Frontal cortex (tissue), 4 donors: ENCODE results near the gene ARF5. TPM values are rescaled to one million over a fixed set of nuclear protein-coding genes. Genes with fewer than 3 reads are reported as not detected.

Source experiments
- DNase-seq, 2 donors: peaks; one replicate each; pipeline ENCODE4 v3.0.0; 2012; ENCODE audit warnings: low spot score in 2 of 2
- FAIRE-seq: peaks from 2 replicates; lab custom pipeline; 2012; peaks lifted over from hg19 to GRCh38; lab: Jason Lieb, UNC
- total RNA-seq: library from RNA; depleted of rRNA; stranded (reverse); fragments of >200 nt; gene quantifications from one replicate; pipeline ENCODE4 v1.2.3, GENCODE V29; 2014
- donor health status: control.
- donor health status: control.
- donor health status: control.

ARF5 gene
- total RNA-seq, 1 donor from 2014 or later: 102 TPM

- no peak for DNase-seq
- FAIRE-seq: no peak
Measured at GRCh38 chr7:127629268-127629854, 41.1 kb downstream of the ARF5 start.

GRCh38 chr7:127632276-127632910 lies 44.2 kb downstream of the ARF5 start:
- FAIRE-seq: no peak

GRCh38 chr7:127635659-127636285 lies 47.6 kb downstream of the ARF5 start:
- DNase-seq (no peak), FAIRE-seq (no peak)

More at GRCh38 chr7:127632276-127632910, 44.2 kb downstream of the ARF5 start:
- DNase-seq: no peak

GRCh38 chr7:127638197-127638596 lies 50.0 kb downstream of the ARF5 start:
- FAIRE-seq: no peak
- DNase-seq: no peak

Other genes with a start within 250 kb of the ARF5 start
- gene ZNF800, start 195.7 kb upstream of the ARF5 start, total RNA-seq: 61.6 TPM
- gene GCC1, start 2.8 kb upstream of the ARF5 start, total RNA-seq: 13.5 TPM
- 1.6 TPM for gene FSCN3, start 5.3 kb downstream of the ARF5 start, total RNA-seq
- not detected for gene PAX4, start 29.7 kb downstream of the ARF5 start, total RNA-seq
- gene SND1, start 63.8 kb downstream of the ARF5 start, total RNA-seq: 56.3 TPM